Ramos (cell line): Measurements from ENCODE around the gene OPN4.

Experiments used
- in situ Hi-C: fragments of 300-500 bp; cut with MboI; formaldehyde crosslinking; loops from one replicate; pipeline ENCODE4 v1.14.3; 2022; ENCODE audit warnings: low sequenced_read_pairs; ENCODE audit not compliant: unreplicated experiment

OPN4 gene

DNA sequence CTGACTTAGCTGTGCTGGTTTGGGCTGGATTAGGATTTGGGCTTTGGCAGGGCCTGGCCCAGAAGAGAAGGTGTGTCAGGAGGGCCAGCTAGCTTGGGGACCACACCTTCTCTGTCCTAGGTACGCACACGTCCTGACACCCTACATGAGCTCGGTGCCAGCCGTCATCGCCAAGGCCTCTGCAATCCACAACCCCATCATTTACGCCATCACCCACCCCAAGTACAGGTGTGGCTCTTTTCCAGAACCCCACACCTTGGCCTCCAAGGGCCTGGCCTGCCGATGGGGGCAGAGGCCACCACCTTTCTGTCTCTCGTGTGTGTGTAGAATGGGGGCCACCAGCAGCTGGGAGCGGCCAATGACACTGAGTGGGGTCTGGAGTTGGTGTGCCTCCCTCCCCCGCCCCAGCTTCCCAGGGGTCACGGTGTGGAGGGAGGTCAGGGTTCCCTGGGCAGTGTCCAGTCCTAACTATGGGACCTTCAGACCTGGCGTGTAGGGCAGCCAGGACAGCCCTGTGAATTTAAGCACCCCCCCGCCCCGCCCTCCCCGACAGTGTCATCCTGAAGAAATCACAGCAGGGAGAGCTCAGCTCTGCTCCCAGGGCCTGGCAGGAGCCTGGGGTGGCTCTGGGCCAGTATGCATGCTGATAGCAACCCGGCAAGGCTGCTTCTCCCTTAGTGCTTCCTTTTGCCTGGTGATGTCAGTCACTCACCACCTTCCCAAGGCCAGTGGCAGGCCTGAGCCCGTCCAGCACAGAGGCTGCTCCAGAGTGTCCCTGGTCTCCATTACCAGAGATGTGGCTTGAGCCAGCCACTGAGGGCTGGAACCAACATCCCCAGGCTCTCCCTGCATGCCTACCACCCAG lies 7.0 kb downstream of the OPN4 start:
- in situ Hi-C loops: no loop called here

GRCh38 chr10:86662186-86663045 lies 8.1 kb downstream of the OPN4 start:
- in situ Hi-C loops: no loop called here

GRCh38 chr10:86663046-86663345 lies 8.6 kb downstream of the OPN4 start:
- in situ Hi-C loops: no loop called here

DNA sequence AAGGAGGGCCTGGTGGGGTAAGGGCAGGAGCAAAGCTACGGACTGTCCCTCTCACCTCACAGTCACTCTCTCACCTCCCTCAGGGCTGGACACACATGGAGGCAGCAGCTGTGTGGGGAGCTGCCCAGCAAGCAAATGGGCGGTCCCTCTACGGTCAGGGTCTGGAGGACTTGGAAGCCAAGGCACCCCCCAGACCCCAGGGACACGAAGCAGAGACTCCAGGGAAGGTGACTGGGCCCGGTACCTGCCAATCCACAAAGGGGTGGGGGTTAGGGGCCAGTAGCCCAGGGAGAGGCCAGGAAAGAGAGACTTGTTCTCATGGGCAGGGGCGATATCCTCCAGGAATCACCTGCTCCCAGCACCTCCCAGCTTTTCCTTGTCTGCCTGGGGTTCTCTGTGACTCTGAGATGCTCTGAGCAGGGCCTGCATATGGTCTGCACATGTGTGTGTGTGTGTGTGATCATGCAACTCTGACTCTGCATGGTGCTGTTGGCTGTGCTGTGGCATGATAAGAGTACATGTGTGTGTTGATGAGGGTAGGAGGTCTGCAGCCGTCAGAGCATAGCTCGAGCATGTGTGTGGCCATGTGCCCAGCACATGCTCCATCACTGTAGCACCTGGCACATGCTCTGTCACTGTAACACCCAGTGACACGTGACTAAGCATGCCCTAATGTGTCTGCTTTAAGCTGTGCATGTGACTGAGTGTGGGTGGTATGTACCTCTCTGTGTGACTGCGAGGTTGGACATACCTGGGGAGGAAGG lies 9.4 kb downstream of the OPN4 start:
- in situ Hi-C loops: no loop called here

GRCh38 chr10:86664341-86665217 lies 10.2 kb downstream of the OPN4 start:
- in situ Hi-C loops: no loop called here

DNA sequence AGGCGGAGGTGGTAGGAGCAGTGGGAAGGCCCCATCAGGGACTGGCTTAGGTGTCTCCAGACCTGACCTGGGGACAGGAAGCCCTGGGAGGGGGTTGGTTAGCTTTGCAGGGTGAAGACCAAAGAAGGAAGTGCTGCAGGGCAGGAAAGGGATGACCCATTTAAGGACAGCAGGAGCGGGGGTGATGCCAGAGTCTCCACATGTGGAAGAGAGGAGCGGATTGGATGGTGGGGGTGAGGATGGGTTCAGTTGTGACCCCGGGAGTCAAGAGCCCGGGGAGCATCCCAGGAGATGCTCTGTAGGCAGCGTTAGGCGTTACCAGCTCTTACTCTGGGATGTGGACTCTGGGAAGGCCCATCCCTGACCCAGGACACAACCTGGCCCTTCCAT lies 10.9 kb downstream of the OPN4 start:
- in situ Hi-C loops: no loop called here

GRCh38 chr10:86665868-86666267 lies 11.5 kb downstream of the OPN4 start:
- in situ Hi-C loops: no loop called here

GRCh38 chr10:86666538-86666937 lies 12.2 kb downstream of the OPN4 start:
- in situ Hi-C loops: no loop called here

DNA sequence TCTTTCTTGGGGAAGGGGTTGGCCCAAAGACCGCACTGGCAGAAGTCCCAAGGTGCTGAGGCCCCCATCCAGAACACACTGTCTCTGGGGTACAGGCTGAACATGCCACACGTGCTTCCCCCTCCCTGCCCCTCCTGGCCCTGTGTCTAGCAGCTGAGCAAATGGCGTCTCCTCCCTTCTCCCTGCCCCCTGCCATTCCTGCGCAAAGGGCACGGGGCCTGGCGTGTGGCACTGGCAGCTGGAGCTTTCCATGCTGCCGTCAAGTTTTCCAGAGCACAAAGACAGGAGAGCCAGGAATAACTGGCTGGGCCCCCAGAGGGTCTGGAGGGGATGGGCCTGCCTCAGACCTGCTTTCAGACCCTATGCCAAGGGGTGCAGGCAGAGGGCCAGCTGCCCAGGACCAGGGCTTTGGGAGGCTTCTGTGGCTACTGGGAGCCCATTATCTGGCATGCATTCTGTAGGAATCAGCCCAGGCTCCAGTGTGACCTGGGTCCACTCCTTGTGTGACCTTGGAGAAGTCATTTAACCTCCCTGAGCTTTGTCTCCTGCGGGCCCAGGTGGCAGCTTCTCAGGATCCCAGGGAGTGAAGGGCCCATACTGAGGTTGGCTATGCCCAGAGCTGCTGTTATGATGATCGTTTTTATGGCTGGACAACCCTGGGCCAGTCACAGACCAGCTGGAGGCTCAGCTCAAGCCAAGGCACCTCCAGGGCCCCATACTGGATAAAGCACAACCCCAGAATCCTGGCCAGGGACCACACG lies 13.3 kb downstream of the OPN4 start:
- in situ Hi-C loops: no loop called here

DNA sequence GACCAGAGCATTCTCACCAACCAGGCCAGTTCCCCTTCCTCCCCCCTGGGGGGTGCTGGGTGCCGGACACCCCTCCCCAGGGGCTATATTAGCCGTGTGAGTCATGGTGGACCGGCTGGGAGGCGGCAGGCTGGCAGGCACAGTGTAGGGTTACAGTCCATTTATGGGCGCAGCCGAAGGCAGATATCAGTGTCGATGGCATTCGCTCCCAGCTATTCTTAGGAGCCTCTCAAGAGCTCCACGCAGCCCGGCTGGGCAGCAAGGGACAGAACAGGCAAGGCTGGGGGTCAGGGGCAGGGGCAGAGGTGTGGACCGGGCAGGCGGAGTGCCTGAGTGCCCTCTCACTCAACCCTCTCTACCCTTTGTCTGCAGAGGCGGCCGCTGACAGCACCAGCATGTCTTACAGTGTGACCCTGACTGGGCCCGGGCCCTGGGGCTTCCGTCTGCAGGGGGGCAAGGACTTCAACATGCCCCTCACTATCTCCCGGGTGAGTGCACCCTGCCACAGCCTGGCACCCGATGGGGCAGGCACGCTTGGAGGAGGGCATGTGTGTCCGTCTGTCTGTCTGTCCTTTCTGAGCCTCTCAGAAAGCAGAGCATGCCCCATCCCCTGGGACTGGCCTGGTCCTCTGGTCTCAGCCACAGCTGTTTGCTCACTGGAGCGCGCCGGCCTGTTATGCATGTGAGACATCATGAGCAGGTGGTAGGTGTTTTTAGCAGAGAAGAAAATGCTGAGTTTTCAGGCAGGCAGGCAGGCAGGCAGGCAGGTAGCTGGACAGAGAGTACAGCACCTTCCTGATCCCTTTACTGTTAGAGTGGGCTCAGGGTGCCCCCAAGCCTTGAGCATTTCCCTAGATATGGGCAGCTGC lies 14.2 kb downstream of the OPN4 start, which contains the start of gene LDB3:
LDB3 (plus strand) TSS at position 215 of the 869 bp plus-strand sequence; CDS start at position 396, 181 bp downstream.
- in situ Hi-C loops: no loop called here

- in situ Hi-C loops: no loop called here
Measured at GRCh38 chr10:86670290-86670811, 16.0 kb downstream of the OPN4 start.

- in situ Hi-C loops: no loop called here
Measured at GRCh38 chr10:86670876-86671275, 16.5 kb downstream of the OPN4 start.

GRCh38 chr10:86671419-86671818 lies 17.1 kb downstream of the OPN4 start:
- in situ Hi-C loops: no loop called here

GRCh38 chr10:86671985-86672710 lies 17.8 kb downstream of the OPN4 start:
- in situ Hi-C loops: no loop called here

DNA sequence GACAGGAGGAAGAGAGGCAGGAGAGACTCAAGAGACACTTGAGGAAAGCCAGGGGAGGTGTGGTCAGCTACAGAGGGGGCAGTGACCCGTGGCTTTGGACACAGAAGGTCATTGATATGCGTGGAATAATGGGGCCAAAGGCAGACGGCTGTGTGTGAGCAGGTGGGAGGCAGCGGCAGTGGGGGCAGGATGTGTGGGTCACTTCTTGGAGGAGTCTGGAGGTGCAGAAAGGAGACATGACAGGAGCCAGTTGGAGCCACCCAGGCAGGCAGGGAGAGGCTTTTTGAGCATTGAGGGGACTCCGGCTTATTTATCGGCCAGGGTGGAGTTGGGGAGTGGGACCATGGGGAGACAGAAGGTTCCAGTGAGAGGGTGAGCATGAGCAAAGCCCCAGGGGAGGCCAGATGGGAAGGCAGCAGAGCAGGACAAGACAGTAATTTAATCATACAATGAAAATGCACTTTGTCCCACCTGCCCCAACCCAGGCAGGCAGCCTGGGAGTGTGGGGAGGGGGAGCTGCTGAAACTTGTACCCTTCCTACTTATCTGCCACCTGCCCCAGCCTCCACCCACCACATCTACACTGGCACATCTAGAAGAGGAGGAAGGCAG lies 19.0 kb downstream of the OPN4 start:
- in situ Hi-C loops: no loop called here

DNA sequence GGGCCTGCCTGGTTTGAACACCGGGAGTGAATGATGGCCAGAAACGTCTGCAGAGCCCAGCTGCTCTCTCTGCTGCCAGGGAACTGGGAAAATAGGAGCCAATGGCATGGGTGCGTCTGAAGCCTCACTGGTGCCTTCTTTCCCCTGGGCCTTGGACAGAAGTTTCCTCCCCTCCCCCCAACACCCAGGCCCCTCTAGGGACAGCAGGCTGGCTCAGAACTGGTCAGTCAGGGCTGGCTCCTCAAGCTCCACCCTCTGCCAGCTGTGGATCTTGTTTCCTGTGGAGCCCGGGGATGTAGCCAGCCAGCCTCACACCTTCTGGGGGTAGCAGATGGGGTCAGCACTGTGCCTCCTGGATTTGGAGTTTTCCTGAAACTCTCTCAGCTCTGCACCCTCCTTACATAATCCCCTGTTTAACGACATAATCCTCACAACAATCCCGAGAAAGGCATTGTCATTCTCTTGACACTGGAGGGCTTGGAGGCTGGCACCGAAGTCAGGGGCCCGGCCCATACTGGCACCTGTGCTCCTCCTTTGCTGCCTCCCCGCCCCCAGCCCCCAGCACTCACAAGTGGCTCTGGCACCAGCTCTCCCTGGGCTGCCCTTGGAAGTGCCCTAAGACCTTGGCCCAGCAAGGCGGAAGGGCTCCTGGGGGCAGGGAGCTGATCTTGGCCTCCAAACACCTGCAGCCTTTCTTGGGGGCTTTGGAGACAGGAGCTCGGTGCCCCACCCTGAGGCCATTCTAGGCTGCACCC lies 19.7 kb downstream of the OPN4 start:
- in situ Hi-C loops: no loop called here
